ENCODE measurements around the gene SLITRK2.

The SLITRK2 gene

GRCh38 chrX:145853181-145853580, 35.6 kb downstream of the SLITRK2 start:
- no peak for DNase-seq

GRCh38 chrX:145856181-145856580, 38.6 kb downstream of the SLITRK2 start:
- no peak for DNase-seq

GRCh38 chrX:145861818-145862217, 44.2 kb downstream of the SLITRK2 start:
- no peak for DNase-seq

GRCh38 chrX:145865082-145865481, 47.5 kb downstream of the SLITRK2 start:
- no peak for DNase-seq
